ENCODE results near the gene DOCK4. TPM values are rescaled to one million over a fixed set of nuclear protein-coding genes. Genes with fewer than 3 reads are reported as not detected.

DOCK4 gene
- total and polyA plus RNA-seq, 10 of the 15 experiments (the other 5 are each of a cell fraction or from before 2014, with no cell fraction given), result 0.03 to 0.73 (median 0.38) TPM

DNA sequence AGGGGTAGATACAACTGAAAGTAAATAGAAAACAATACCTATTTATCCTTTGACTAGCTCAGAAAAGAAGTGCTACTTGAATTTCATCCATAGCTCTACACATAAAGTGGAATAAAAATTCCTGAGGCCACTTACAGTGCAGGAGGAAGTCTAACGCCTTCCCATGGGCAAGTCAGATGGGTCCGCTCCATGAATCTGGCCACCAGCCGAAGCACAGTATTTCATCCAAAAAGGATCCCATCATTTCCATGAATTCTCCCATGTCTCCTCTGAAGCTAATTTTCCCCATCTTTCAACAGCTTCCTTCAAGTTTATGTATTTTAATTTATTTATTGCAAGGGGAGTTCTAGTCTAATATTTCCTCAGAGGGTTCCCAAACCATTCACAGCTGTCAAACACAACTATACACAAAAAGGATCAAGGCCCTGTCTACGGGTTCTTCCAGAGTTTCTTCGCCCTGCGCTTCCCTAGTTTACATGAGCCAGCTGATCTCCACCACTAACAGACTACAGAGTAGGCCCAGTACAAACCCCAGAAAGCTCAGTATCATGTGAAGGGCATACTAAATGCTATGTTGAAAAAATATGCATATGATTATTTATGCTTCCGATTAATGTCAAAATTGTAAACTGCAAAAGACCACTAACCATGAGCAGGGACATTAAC lies 184.7 kb downstream of the DOCK4 start:
- Histone ChIP-seq H3K27ac (ENCODE audit: control insufficient read depth, insufficient read depth) (no peak overlapping the region), H3K27me3 (replicated peaks in 1 of 2; ENCODE audit: control insufficient read depth in 2 of 2, insufficient read depth in 2 of 2, low read length in 1 of 2) (no peaks in the 10 kb centered on the region), H3K9me3 (replicated peaks; ENCODE audit: control insufficient read depth, insufficient read depth, low read length) (no peaks in the 10 kb centered on the region), H3K4me2 (ENCODE audit: control insufficient read depth, insufficient read depth) (no peak overlapping the region), H2AFZ (ENCODE audit: control insufficient read depth, low read depth, low read length) (no peak overlapping the region), H3K36me3 (ENCODE audit: control insufficient read depth in 2 of 2, insufficient read depth in 2 of 2, low read length in 1 of 2) (no peaks in the 10 kb centered on the region), H3K79me2 (ENCODE audit: control insufficient read depth, insufficient read depth, low read length) (no peaks in the 10 kb centered on the region), H3K4me1 (ENCODE audit: control insufficient read depth, insufficient read depth, low read length) (no peaks in the 10 kb centered on the region), H3K4me3 (no peak overlapping the region), H4K20me1 (ENCODE audit: control insufficient read depth, insufficient read depth) (no peaks in the 10 kb centered on the region), H3K9ac (ENCODE audit: control insufficient read depth, insufficient read depth, low read length) (no peak overlapping the region)
- intact Hi-C loops (cut with micrococcal nuclease; ENCODE audit: unreplicated experiment) (no loop called here), in situ Hi-C loops (cut with MboI) (no loop called here)
- TF ChIP-seq NR2C1 (IDR thresholded peaks at IDR 0.05) (no peak), IRF4 (IDR thresholded peaks at IDR 0.05; ENCODE audit: low read depth, low read length) (no peak), MEF2B (IDR thresholded peaks at IDR 0.05; ENCODE audit: partially characterized antibody, poor library complexity, severe bottlenecking) (no peak)
- TF ChIP-seq, protein P1, sequence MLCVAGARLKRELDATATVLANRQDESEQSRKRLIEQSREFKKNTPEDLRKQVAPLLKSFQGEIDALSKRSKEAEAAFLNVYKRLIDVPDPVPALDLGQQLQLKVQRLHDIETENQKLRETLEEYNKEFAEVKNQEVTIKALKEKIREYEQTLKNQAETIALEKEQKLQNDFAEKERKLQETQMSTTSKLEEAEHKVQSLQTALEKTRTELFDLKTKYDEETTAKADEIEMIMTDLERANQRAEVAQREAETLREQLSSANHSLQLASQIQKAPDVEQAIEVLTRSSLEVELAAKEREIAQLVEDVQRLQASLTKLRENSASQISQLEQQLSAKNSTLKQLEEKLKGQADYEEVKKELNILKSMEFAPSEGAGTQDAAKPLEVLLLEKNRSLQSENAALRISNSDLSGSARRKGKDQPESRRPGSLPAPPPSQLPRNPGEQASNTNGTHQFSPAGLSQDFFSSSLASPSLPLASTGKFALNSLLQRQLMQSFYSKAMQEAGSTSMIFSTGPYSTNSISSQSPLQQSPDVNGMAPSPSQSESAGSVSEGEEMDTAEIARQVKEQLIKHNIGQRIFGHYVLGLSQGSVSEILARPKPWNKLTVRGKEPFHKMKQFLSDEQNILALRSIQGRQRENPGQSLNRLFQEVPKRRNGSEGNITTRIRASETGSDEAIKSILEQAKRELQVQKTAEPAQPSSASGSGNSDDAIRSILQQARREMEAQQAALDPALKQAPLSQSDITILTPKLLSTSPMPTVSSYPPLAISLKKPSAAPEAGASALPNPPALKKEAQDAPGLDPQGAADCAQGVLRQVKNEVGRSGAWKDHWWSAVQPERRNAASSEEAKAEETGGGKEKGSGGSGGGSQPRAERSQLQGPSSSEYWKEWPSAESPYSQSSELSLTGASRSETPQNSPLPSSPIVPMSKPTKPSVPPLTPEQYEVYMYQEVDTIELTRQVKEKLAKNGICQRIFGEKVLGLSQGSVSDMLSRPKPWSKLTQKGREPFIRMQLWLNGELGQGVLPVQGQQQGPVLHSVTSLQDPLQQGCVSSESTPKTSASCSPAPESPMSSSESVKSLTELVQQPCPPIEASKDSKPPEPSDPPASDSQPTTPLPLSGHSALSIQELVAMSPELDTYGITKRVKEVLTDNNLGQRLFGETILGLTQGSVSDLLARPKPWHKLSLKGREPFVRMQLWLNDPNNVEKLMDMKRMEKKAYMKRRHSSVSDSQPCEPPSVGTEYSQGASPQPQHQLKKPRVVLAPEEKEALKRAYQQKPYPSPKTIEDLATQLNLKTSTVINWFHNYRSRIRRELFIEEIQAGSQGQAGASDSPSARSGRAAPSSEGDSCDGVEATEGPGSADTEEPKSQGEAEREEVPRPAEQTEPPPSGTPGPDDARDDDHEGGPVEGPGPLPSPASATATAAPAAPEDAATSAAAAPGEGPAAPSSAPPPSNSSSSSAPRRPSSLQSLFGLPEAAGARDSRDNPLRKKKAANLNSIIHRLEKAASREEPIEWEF (IDR thresholded peaks at IDR 0.05; ENCODE audit: insufficient replicate concordance, low read depth, low read length), result no peak
- TF ChIP-seq, protein P2, sequence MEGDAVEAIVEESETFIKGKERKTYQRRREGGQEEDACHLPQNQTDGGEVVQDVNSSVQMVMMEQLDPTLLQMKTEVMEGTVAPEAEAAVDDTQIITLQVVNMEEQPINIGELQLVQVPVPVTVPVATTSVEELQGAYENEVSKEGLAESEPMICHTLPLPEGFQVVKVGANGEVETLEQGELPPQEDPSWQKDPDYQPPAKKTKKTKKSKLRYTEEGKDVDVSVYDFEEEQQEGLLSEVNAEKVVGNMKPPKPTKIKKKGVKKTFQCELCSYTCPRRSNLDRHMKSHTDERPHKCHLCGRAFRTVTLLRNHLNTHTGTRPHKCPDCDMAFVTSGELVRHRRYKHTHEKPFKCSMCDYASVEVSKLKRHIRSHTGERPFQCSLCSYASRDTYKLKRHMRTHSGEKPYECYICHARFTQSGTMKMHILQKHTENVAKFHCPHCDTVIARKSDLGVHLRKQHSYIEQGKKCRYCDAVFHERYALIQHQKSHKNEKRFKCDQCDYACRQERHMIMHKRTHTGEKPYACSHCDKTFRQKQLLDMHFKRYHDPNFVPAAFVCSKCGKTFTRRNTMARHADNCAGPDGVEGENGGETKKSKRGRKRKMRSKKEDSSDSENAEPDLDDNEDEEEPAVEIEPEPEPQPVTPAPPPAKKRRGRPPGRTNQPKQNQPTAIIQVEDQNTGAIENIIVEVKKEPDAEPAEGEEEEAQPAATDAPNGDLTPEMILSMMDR (IDR thresholded peaks at IDR 0.05 in 2 of 3, conservative IDR thresholded peaks at IDR 0.05 in 1 of 3; ENCODE audit: control insufficient read depth in 2 of 3, extremely low read depth in 1 of 3, insufficient read depth in 1 of 3, low read depth in 3 of 3, low read length in 3 of 3), result no peak
- SMC1A ChIA-PET (ENCODE audit: uncharacterized antibody, unreplicated experiment), result interaction anchor here (0.8 kb wide), 2 partner anchors 9 to 19 kb away, joined by 3 to 4 read pairs; no protein-coding TSS in a partner anchor
- CTCF ChIA-PET, result interaction anchor here (0.7 kb wide), 1 partner anchor 9 kb away, joined by 3 read pairs; no protein-coding TSS in a partner anchor
- DNase-seq (ENCODE audit: low read depth, low spot score), result no peak
- no peak for FAIRE-seq
- no peak for ATAC-seq
- 90% methylated on average over 7 of the region's 7 CpGs for WGBS (ENCODE audit: insufficient coverage, insufficient replicate concordance, low lambda C conversion rate, missing lambda C conversion rate)
- RAD21 ChIA-PET (ENCODE audit: unreplicated experiment), result interaction anchor here (0.6 kb wide), 1 partner anchor 184 kb away, joined by 3 read pairs; no protein-coding TSS in a partner anchor
- POLR2A ChIA-PET, result no interaction called here
- BruUV-seq (replicated peaks), result no TSS peak
